Measurements from ENCODE around the gene GSTK1. TPM values are rescaled to one million over a fixed set of nuclear protein-coding genes. Genes with fewer than 3 reads are reported as not detected.

The GSTK1 gene
- total and polyA plus RNA-seq, 11 donors: 123 to 349 (median 278) TPM

GRCh38 chr7:143233816-143234532 lies 29.3 kb upstream of the GSTK1 start:
- H3K4me3 ChIP-seq: no peak overlapping the region
- peaks cover 0 to 28% (median 0%) of the 10 kb centered on the region in 12 donors for H3K4me1 ChIP-seq
- H3K27me3 ChIP-seq: no peaks in the 10 kb centered on the region
- DNase-seq (no peak), ATAC-seq (no peak)
- 92 to 99% (median 98%) methylated on average over 2 of the region's 2 CpGs for WGBS, 4 donors
- no peaks in the 10 kb centered on the region for H3K36me3 ChIP-seq
- intact Hi-C loops (cut with DNase I): no loop called here
- H3K27ac ChIP-seq: no peak overlapping the region
- no peak for TF ChIP-seq POLR2A (IDR thresholded peaks at IDR 0.05)
- no peak for TF ChIP-seq CTCF (IDR thresholded peaks at IDR 0.05)
- H3K9me3 ChIP-seq: peaks cover 0 to 29% (median 11%) of the 10 kb centered on the region in 12 donors

DNA sequence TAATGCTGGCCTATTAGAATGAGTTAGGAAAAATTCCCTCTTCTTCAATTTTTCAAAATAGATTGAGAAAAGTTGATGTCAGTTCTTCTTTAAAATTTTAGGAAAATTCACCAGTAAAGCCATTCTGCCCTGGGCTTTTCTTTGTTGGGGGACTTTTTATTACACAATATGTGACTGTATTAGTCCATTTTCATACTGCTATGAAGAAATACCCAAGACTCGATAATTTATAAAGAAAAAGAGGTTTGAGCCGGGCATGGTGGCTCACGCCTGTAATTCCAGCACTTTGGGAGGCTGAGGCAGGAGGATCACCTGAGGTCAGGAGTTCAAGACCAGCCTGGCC lies 28.7 kb upstream of the GSTK1 start:
- Histone ChIP-seq H3K27ac (no peak overlapping the region), H3K9me3 (peaks cover 0 to 29% (median 11%) of the 10 kb centered on the region in 12 donors), H3K36me3 (no peaks in the 10 kb centered on the region), H3K4me3 (no peak overlapping the region), H3K4me1 (peaks cover 0 to 27% (median 0%) of the 10 kb centered on the region in 12 donors), H3K27me3 (no peaks in the 10 kb centered on the region)
- no peak for TF ChIP-seq CTCF (IDR thresholded peaks at IDR 0.05)
- TF ChIP-seq POLR2A (IDR thresholded peaks at IDR 0.05): no peak
- ATAC-seq (no peak), DNase-seq (no peak)
- WGBS, 4 donors: 85 to 88% (median 87%) methylated on average over 3 of the region's 3 CpGs
- intact Hi-C loops (cut with DNase I): no loop called here

- no peak overlapping the region for H3K4me3 ChIP-seq
- peaks cover 0 to 29% (median 11%) of the 10 kb centered on the region in 12 donors for H3K9me3 ChIP-seq
- H3K27me3 ChIP-seq: no peaks in the 10 kb centered on the region
- ATAC-seq: no peak
- TF ChIP-seq CTCF (IDR thresholded peaks at IDR 0.05) (no peak), POLR2A (IDR thresholded peaks at IDR 0.05) (no peak)
- intact Hi-C loops (cut with DNase I): no loop called here
- 28 to 33% (median 31%) methylated on average over 1 of the region's 1 CpG for WGBS, 4 donors
- no peaks in the 10 kb centered on the region for H3K36me3 ChIP-seq
- H3K27ac ChIP-seq: peak overlapping the region in 1 of 12 donors; percentile 35
- DNase-seq: no peak
- peaks cover 0 to 31% (median 0%) of the 10 kb centered on the region in 12 donors for H3K4me1 ChIP-seq
Measured at GRCh38 chr7:143235561-143235960, 27.7 kb upstream of the GSTK1 start.

DNA sequence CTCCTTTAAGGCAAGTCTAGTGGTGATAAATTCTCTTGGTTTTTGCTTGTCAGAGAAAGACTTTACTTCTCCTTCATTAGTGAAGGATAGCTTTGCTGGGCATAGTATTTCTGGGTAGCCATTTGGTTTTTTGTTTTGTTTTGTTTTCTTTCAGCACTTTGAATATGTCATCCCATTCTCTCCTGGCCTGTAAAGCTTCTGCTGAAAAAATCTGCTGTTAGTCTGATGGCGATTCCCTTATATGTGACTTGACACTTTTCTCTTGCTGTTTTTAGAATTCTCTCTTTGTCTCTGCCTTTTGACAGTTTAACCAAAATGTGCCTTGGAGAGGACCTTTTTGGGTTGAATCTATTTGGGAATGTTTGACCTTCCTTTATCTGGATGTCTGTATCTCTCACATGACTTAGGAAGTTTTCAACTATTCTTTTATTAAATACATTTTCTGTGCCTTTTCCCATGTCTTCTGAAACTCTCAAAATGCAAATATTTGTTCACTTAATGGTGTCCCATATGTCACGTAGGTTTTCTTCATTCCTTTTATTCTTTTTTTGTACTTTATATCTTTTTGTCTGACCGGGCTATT lies 26.7 kb upstream of the GSTK1 start:
- H3K4me3 ChIP-seq: no peak overlapping the region
- H3K27ac ChIP-seq: peak overlapping the region in 1 of 12 donors; percentile 35
- 80 to 86% (median 83%) methylated on average over 3 of the region's 3 CpGs for WGBS, 4 donors
- intact Hi-C loops (cut with DNase I): no loop called here
- TF ChIP-seq CTCF (IDR thresholded peaks at IDR 0.05) (no peak), POLR2A (IDR thresholded peaks at IDR 0.05) (no peak)
- H3K9me3 ChIP-seq: peaks cover 0 to 29% (median 11%) of the 10 kb centered on the region in 12 donors
- no peak for DNase-seq
- no peaks in the 10 kb centered on the region for H3K36me3 ChIP-seq
- ATAC-seq: no peak
- H3K27me3 ChIP-seq: no peaks in the 10 kb centered on the region
- peaks cover 0 to 37% (median 3%) of the 10 kb centered on the region in 12 donors for H3K4me1 ChIP-seq

Data from heart left ventricle (tissue), 16 donors.